Activated CD4-positive, alpha-beta T cell treated with anti-CD3 and anti-CD28 coated beads, Interleukin-2, amount 50 U/mL, for 1 hour (primary cell): Measurements from ENCODE around the gene TCHHL1.

Source experiments
- DNase-seq: peaks from one replicate; pipeline ENCODE4 v3.0.0-alpha.2; 2020

Gene TCHHL1

GRCh38 chr1:152089014-152089674 is at the start of gene TCHHL1:
Gene TCHHL1, minus strand, starts transcription at chr1:152089064. Its CDS starts 921 bp downstream, at chr1:152088143.
- no peak for DNase-seq

- DNase-seq, result no peak
Observed at GRCh38 chr1:152137215-152137614, 48.4 kb upstream of the TCHHL1 start.

- DNase-seq, result no peak
Observed at GRCh38 chr1:152130186-152130585, 41.3 kb upstream of the TCHHL1 start.

GRCh38 chr1:152127673-152128072 is 38.8 kb upstream of the TCHHL1 start:
- DNase-seq, result no peak

- no peak for DNase-seq
Observed at GRCh38 chr1:152125834-152126443, 37.1 kb upstream of the TCHHL1 start.

GRCh38 chr1:152118915-152119314 is 30.1 kb upstream of the TCHHL1 start:
- no peak for DNase-seq

- DNase-seq, result no peak
Observed at GRCh38 chr1:152115344-152115743, 26.5 kb upstream of the TCHHL1 start, which contains the start of gene TCHH. Gene TCHH, minus strand, starts transcription at chr1:152115444. Its CDS starts 1,364 bp downstream, at chr1:152114080.

- no peak for DNase-seq
Observed at GRCh38 chr1:152112885-152113432, 24.1 kb upstream of the TCHHL1 start.

GRCh38 chr1:152112101-152112884 is 23.4 kb upstream of the TCHHL1 start:
- no peak for DNase-seq

GRCh38 chr1:152111515-152111968 is 22.7 kb upstream of the TCHHL1 start:
- no peak for DNase-seq

GRCh38 chr1:152110860-152111514 is 22.1 kb upstream of the TCHHL1 start:
- DNase-seq, result no peak

GRCh38 chr1:152110365-152110859 is 21.5 kb upstream of the TCHHL1 start:
- no peak for DNase-seq

GRCh38 chr1:152109998-152110294 is 21.1 kb upstream of the TCHHL1 start:
- no peak for DNase-seq

- no peak for DNase-seq
Observed at GRCh38 chr1:152109231-152109997, 20.6 kb upstream of the TCHHL1 start.

GRCh38 chr1:152108882-152109222 is 20.0 kb upstream of the TCHHL1 start:
- DNase-seq, result no peak

- DNase-seq, result no peak
Observed at GRCh38 chr1:152107984-152108881, 19.4 kb upstream of the TCHHL1 start.

- DNase-seq, result no peak
Observed at GRCh38 chr1:152107031-152107983, 18.4 kb upstream of the TCHHL1 start.

GRCh38 chr1:152104854-152105253 is 16.0 kb upstream of the TCHHL1 start:
- DNase-seq, result no peak

GRCh38 chr1:152096931-152097330 is 8.1 kb upstream of the TCHHL1 start:
- no peak for DNase-seq

GRCh38 chr1:152086760-152087159 is 2.1 kb downstream of the TCHHL1 start:
- no peak for DNase-seq
